Fibroblast of lung (primary cell): ENCODE results near the gene C7orf33. TPM values are rescaled to one million over a fixed set of nuclear protein-coding genes. Genes with fewer than 3 reads are reported as not detected.

Experiments used
- DNase-seq, 2 donors: peaks; one replicate each; pipeline versions ENCODE4 v3.0.0 to v3.0.0-alpha.2; 2010; ENCODE audit warnings: low read depth in 2 of 2
- H2AFZ ChIP-seq: 2 replicates; pipeline ENCODE4 v1.5.1; 2012; ENCODE audit warnings: low read length, control low read depth, inconsistent platforms
- H3K27ac ChIP-seq: 2 replicates; pipeline ENCODE4 v1.5.1; 2011; ENCODE audit warnings: low read length, control low read depth; ENCODE audit not compliant: insufficient read depth
- H3K27me3 ChIP-seq: 2 replicates; pipeline ENCODE4 v1.5.1; 2011; ENCODE audit warnings: mild to moderate bottlenecking, low read length; ENCODE audit not compliant: control insufficient read depth, insufficient read depth
- H3K36me3 ChIP-seq: 2 replicates; pipeline ENCODE4 v1.5.1; 2011; ENCODE audit warnings: low read length; ENCODE audit not compliant: control insufficient read depth, insufficient read depth
- H3K4me1 ChIP-seq: 2 replicates; pipeline ENCODE4 v1.5.1; 2011; ENCODE audit warnings: low read length; ENCODE audit not compliant: control insufficient read depth, insufficient read depth; ENCODE audit errors: extremely low read depth
- H3K4me2 ChIP-seq: 2 replicates; pipeline ENCODE4 v1.5.1; 2011; ENCODE audit warnings: low read length, control low read depth; ENCODE audit not compliant: insufficient read depth; ENCODE audit errors: extremely low read depth
- H3K4me3 ChIP-seq, 4 experiments: fragments of 200-600 bp in 1 of 4; sonication (generic) in 1 of 4; replicated peaks in 1 of 4; 2 replicates each; pipeline ENCODE4 v1.5.1; 2011 to 2016; ENCODE audit warnings: low read length in 4 of 4, low read depth in 3 of 4, mild to moderate bottlenecking in 3 of 4, control low read depth in 2 of 4, inconsistent platforms in 1 of 4, mixed read lengths in 1 of 4; ENCODE audit not compliant: insufficient read depth in 1 of 4; ENCODE audit errors: control extremely low read depth in 1 of 4
- H3K79me2 ChIP-seq: 2 replicates; pipeline ENCODE4 v1.5.1; 2012; ENCODE audit warnings: mild to moderate bottlenecking, low read length, inconsistent platforms; ENCODE audit not compliant: control insufficient read depth, insufficient read depth
- H3K9ac ChIP-seq: 2 replicates; pipeline ENCODE4 v1.5.1; 2011; ENCODE audit warnings: mild to moderate bottlenecking, low read length, control low read depth; ENCODE audit not compliant: insufficient read depth
- H3K9me3 ChIP-seq: 2 replicates; pipeline ENCODE4 v1.5.1; 2012; ENCODE audit warnings: low read depth, low read length; ENCODE audit not compliant: control insufficient read depth, insufficient read depth
- H4K20me1 ChIP-seq: 2 replicates; pipeline ENCODE4 v1.5.1; 2011; ENCODE audit warnings: low read length; ENCODE audit not compliant: control insufficient read depth, insufficient read depth; ENCODE audit errors: extremely low read depth
- CTCF ChIP-seq, 2 donors: IDR thresholded peaks in 1 of 2; conservative IDR thresholded peaks in 1 of 2; 1 replicate in 1 of 2; 2 replicates in 1 of 2; pipeline ENCODE4 v1.5.1; 2011 to 2012; ENCODE audit warnings: low read length in 2 of 2, control low read depth in 1 of 2, inconsistent platforms in 1 of 2, low read depth in 1 of 2, mild to moderate bottlenecking in 1 of 2
- EZH2 ChIP-seq: IDR thresholded peaks from 2 replicates; pipeline ENCODE4 v1.5.1; 2012; ENCODE audit warnings: low read length, control low read depth, mild to moderate bottlenecking; ENCODE audit errors: missing control alignments
- polyA plus RNA-seq, 2 donors: library from polyadenylated mRNA; depleted of rRNA in 1 of 2; stranded (reverse) in 1 of 2; unstranded in 1 of 2; fragments of >200 nt; gene quantifications; 2 replicates each; pipeline ENCODE4 v1.2.1, GENCODE V29; 2011 to 2012; ENCODE audit warnings: missing spikeins in 1 of 2
- total RNA-seq: library from RNA; depleted of rRNA; stranded (reverse); fragments of >200 nt; gene quantifications from 2 replicates; pipeline ENCODE4 v1.2.1, GENCODE V29; 2014

C7orf33 gene
- total and polyA plus RNA-seq, 2 donors (not counting 1 experiment from before 2014, with no cell fraction given) = not detected

- Histone ChIP-seq H3K27me3 (no peaks in the 10 kb centered on the region), H3K36me3 (no peaks in the 10 kb centered on the region), H3K4me2 (no peak overlapping the region), H2AFZ (no peak overlapping the region), H3K79me2 (no peaks in the 10 kb centered on the region), H3K9me3 (no peaks in the 10 kb centered on the region), H3K27ac (no peak overlapping the region), H3K4me3 (no peak overlapping the region), H4K20me1 (no peaks in the 10 kb centered on the region), H3K4me1 (no peaks in the 10 kb centered on the region), H3K9ac (no peak overlapping the region)
- no peak for DNase-seq
- TF ChIP-seq CTCF (conservative IDR thresholded peaks at IDR 0.05 in 1 of 2, IDR thresholded peaks at IDR 0.05 in 1 of 2; ENCODE audit: low read depth in 1 of 2, low read length in 2 of 2) (no peak), EZH2 (no peak)
Observed at GRCh38 chr7:148547951-148548350, 42.6 kb upstream of the C7orf33 start.

GRCh38 chr7:148553979-148554378 lies 36.6 kb upstream of the C7orf33 start:
- Histone ChIP-seq H3K9me3 (no peaks in the 10 kb centered on the region), H3K4me2 (no peak overlapping the region), H3K27ac (no peak overlapping the region), H3K27me3 (no peaks in the 10 kb centered on the region), H3K9ac (no peak overlapping the region), H3K4me1 (no peaks in the 10 kb centered on the region), H3K36me3 (no peaks in the 10 kb centered on the region), H4K20me1 (no peaks in the 10 kb centered on the region), H3K4me3 (no peak overlapping the region), H3K79me2 (no peaks in the 10 kb centered on the region), H2AFZ (no peak overlapping the region)
- DNase-seq = no peak
- no peak for TF ChIP-seq CTCF (conservative IDR thresholded peaks at IDR 0.05 in 1 of 2, IDR thresholded peaks at IDR 0.05 in 1 of 2; ENCODE audit: low read depth in 1 of 2, low read length in 2 of 2)
- no peak for TF ChIP-seq EZH2

GRCh38 chr7:148556892-148557291 lies 33.7 kb upstream of the C7orf33 start:
- Histone ChIP-seq H4K20me1 (no peaks in the 10 kb centered on the region), H3K27ac (no peak overlapping the region), H3K4me3 (no peak overlapping the region), H3K79me2 (no peaks in the 10 kb centered on the region), H2AFZ (no peak overlapping the region), H3K9me3 (no peaks in the 10 kb centered on the region), H3K9ac (no peak overlapping the region), H3K4me2 (no peak overlapping the region), H3K36me3 (no peaks in the 10 kb centered on the region), H3K27me3 (no peaks in the 10 kb centered on the region), H3K4me1 (no peaks in the 10 kb centered on the region)
- TF ChIP-seq EZH2 (no peak), CTCF (conservative IDR thresholded peaks at IDR 0.05 in 1 of 2, IDR thresholded peaks at IDR 0.05 in 1 of 2; ENCODE audit: low read depth in 1 of 2, low read length in 2 of 2) (no peak)
- DNase-seq = no peak
